Measurements from ENCODE around the gene ALK. TPM values are rescaled to one million over a fixed set of nuclear protein-coding genes. Genes with fewer than 3 reads are reported as not detected.

Gene ALK
- polyA plus RNA-seq, 4 donors = 0.04 to 0.98 TPM; not detected in 2

DNA sequence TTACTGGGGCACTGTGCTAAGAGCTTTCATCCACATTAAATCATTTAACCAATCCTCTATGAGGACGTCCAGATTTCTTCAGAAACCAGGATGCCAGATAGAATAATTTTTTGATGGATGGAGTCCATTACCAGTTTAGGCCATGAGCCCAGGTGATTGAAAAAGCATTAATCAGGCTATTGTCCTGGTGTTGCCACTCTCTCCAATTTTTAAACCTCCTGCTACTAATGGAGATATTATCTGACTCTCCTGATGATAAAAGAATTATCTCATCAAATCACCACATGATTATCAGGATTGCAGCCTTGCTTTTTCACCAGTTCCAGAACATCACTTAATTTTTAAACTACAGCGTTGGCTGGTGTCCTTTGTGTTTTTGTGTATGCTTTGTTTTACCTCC, 404.0 kb downstream of the ALK start:
- FAIRE-seq = no peak

DNA sequence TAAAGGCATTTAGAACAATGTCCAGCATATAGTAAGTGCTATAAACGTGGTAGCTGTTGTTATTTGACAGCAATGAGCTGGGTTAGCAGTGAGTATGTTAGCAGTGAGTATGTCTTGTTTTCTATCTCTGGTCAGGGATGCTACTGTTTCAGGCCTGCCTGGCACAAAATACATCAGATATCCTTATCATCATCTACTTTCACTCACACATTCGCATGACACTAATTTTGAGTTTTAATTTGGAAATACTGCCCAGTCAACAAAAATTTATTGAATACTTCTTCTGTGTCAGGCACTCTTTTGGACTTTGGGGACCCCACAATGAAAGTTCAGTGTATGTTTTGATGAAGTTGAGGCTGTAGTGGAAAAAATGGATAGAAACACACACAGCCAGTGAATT, 404.6 kb downstream of the ALK start:
- 58 to 71% (median 69%) methylated on average over 2 of the region's 2 CpGs for WGBS, 3 donors
- FAIRE-seq = no peak

More for the DNA sequence above, 404.0 kb downstream of the ALK start:
- no peak for DNase-seq
- H3K4me1 ChIP-seq (ENCODE audit: control insufficient read depth in 3 of 3, insufficient read depth in 2 of 3, low read depth in 1 of 3, low read length in 2 of 3) = no peaks in the 10 kb centered on the region
- H3K36me3 ChIP-seq (ENCODE audit: control insufficient read depth in 3 of 3, insufficient read depth in 2 of 3, low read depth in 1 of 3, low read length in 3 of 3) = no peaks in the 10 kb centered on the region
- 71 to 88% (median 82%) methylated on average over 2 of the region's 2 CpGs for WGBS, 3 donors
- H3K27ac ChIP-seq (ENCODE audit: low read depth in 1 of 3, low read length in 2 of 3) = no peak overlapping the region
- H3K4me3 ChIP-seq (ENCODE audit: low read depth in 1 of 3, low read length in 3 of 3) = no peak overlapping the region
- H3K9me3 ChIP-seq (ENCODE audit: control insufficient read depth in 2 of 2, insufficient read depth in 1 of 2, low read depth in 1 of 2, low read length in 1 of 2) = no peaks in the 10 kb centered on the region
- no peaks in the 10 kb centered on the region for H3K27me3 ChIP-seq (ENCODE audit: control insufficient read depth in 3 of 3, insufficient read depth in 3 of 3, low read length in 3 of 3)

DNA sequence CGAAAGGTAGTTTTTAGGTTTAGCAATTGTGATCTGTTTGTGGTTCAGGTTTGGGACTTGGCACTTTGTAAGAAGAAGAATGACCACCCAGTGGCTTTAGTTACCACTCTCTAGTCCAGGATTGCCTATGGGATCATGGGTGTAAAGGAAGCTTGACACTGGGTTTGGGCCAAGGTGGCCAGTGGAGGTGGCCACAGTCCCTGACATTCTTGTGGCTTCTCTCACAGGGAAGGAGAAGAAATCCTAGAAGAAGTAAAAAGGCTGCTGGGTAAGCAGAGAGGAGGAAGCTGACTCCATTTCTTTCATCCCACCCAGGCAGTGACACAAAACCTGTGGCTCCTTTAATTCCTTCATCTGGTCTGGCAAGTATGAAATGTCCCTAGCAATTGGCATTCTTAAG, 411.5 kb downstream of the ALK start:
- Histone ChIP-seq H3K36me3 (ENCODE audit: control insufficient read depth in 3 of 3, insufficient read depth in 2 of 3, low read depth in 1 of 3, low read length in 3 of 3) (no peaks in the 10 kb centered on the region), H3K27me3 (ENCODE audit: control insufficient read depth in 3 of 3, insufficient read depth in 3 of 3, low read length in 3 of 3) (no peaks in the 10 kb centered on the region), H3K9me3 (ENCODE audit: control insufficient read depth in 2 of 2, insufficient read depth in 1 of 2, low read depth in 1 of 2, low read length in 1 of 2) (no peaks in the 10 kb centered on the region), H3K4me3 (ENCODE audit: low read depth in 1 of 3, low read length in 3 of 3) (no peak overlapping the region), H3K4me1 (ENCODE audit: control insufficient read depth in 3 of 3, insufficient read depth in 2 of 3, low read depth in 1 of 3, low read length in 2 of 3) (no peaks in the 10 kb centered on the region), H3K27ac (ENCODE audit: low read depth in 1 of 3, low read length in 2 of 3) (no peak overlapping the region)
- WGBS, 3 donors = 66 to 75% (median 69%) methylated on average over 1 of the region's 1 CpG
- DNase-seq = no peak
- no peak for FAIRE-seq

More for the DNA sequence above, 404.6 kb downstream of the ALK start:
- no peak overlapping the region for H3K27ac ChIP-seq (ENCODE audit: low read depth in 1 of 3, low read length in 2 of 3)
- H3K36me3 ChIP-seq (ENCODE audit: control insufficient read depth in 3 of 3, insufficient read depth in 2 of 3, low read depth in 1 of 3, low read length in 3 of 3) = no peaks in the 10 kb centered on the region
- H3K4me3 ChIP-seq (ENCODE audit: low read depth in 1 of 3, low read length in 3 of 3) = no peak overlapping the region
- no peaks in the 10 kb centered on the region for H3K4me1 ChIP-seq (ENCODE audit: control insufficient read depth in 3 of 3, insufficient read depth in 2 of 3, low read depth in 1 of 3, low read length in 2 of 3)
- H3K27me3 ChIP-seq (ENCODE audit: control insufficient read depth in 3 of 3, insufficient read depth in 3 of 3, low read length in 3 of 3) = no peaks in the 10 kb centered on the region
- no peaks in the 10 kb centered on the region for H3K9me3 ChIP-seq (ENCODE audit: control insufficient read depth in 2 of 2, insufficient read depth in 1 of 2, low read depth in 1 of 2, low read length in 1 of 2)
- DNase-seq = no peak

DNA sequence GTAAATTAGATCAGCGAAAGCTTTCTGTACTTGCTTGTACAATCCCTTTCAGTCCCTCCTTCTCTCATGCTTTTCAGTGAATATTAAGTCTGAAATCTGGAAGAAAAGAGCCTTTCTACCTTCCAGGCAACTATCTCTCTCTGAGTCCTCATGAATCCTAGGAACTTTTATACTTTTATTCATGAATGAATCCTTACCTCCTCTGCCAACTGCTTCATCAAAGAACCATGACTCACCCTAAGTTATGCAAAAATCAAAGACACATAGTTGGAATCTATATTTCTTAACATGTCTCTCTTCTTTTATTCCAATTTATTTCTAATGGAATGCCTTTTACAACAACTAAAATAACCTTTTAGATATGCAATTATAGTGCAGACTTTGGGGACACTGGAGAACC, 412.0 kb downstream of the ALK start:
- Histone ChIP-seq H3K4me1 (ENCODE audit: control insufficient read depth in 3 of 3, insufficient read depth in 2 of 3, low read depth in 1 of 3, low read length in 2 of 3) (no peaks in the 10 kb centered on the region), H3K27ac (ENCODE audit: low read depth in 1 of 3, low read length in 2 of 3) (no peak overlapping the region), H3K9me3 (ENCODE audit: control insufficient read depth in 2 of 2, insufficient read depth in 1 of 2, low read depth in 1 of 2, low read length in 1 of 2) (no peaks in the 10 kb centered on the region), H3K27me3 (ENCODE audit: control insufficient read depth in 3 of 3, insufficient read depth in 3 of 3, low read length in 3 of 3) (no peaks in the 10 kb centered on the region), H3K4me3 (ENCODE audit: low read depth in 1 of 3, low read length in 3 of 3) (no peak overlapping the region), H3K36me3 (ENCODE audit: control insufficient read depth in 3 of 3, insufficient read depth in 2 of 3, low read depth in 1 of 3, low read length in 3 of 3) (no peaks in the 10 kb centered on the region)
- no peak for FAIRE-seq
- 100% methylated on average over 1 of the region's 1 CpG for WGBS, 3 donors
- DNase-seq = no peak

DNA sequence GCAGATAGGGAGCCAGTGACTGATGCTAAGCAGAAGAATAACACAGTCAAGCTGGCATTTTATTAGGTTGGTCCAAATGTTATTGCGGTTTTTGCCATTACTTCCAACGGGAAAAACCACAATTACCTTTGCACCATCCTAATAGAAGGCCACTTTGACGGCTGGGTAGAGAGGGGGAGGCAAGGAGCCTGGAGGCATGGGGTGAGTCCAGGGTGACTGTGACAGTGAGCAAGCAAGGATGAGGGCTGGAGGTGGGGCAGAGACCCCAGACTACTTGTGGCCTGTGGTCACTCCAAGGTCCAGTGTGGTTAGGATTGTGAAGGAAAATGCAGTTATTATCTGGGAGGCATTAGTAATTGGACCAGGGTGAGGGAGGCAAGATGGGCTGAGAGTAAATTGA, 416.6 kb downstream of the ALK start:
- peaks cover 0 to 2% (median 0%) of the 10 kb centered on the region in 3 donors for H3K27me3 ChIP-seq (ENCODE audit: control insufficient read depth in 3 of 3, insufficient read depth in 3 of 3, low read length in 3 of 3)
- no peaks in the 10 kb centered on the region for H3K36me3 ChIP-seq (ENCODE audit: control insufficient read depth in 3 of 3, insufficient read depth in 2 of 3, low read depth in 1 of 3, low read length in 3 of 3)
- H3K9me3 ChIP-seq (ENCODE audit: control insufficient read depth in 2 of 2, insufficient read depth in 1 of 2, low read depth in 1 of 2, low read length in 1 of 2) = no peaks in the 10 kb centered on the region
- no peak overlapping the region for H3K4me3 ChIP-seq (ENCODE audit: low read depth in 1 of 3, low read length in 3 of 3)
- WGBS, 3 donors = 69 to 82% (median 75%) methylated on average over 3 of the region's 3 CpGs
- no peaks in the 10 kb centered on the region for H3K4me1 ChIP-seq (ENCODE audit: control insufficient read depth in 3 of 3, insufficient read depth in 2 of 3, low read depth in 1 of 3, low read length in 2 of 3)
- DNase-seq (no peak), FAIRE-seq (no peak)
- no peak overlapping the region for H3K27ac ChIP-seq (ENCODE audit: low read depth in 1 of 3, low read length in 2 of 3)

DNA sequence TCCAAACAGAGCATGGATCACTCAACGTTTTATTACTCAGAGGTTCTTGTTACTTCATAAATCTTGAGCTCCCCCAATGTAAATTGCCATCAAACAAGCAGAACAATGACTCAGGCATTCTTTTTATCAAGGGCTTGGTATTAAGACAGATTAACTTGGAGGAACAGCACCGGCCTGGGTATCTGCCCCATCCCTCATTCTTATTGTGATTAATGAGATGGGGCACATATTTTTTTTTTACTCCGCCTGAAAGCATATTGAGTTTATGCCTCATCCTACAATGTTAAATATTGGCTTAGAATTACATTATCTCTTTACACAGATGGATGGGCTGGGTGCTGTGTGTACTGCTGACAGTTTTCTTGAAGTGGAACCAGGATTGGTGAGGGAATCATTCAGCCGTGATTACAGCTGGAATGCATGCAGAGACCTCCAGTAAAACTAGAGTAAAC, 418.9 kb downstream of the ALK start:
- Histone ChIP-seq H3K27ac (ENCODE audit: low read depth in 1 of 3, low read length in 2 of 3) (no peak overlapping the region), H3K4me3 (ENCODE audit: low read depth in 1 of 3, low read length in 3 of 3) (no peak overlapping the region), H3K27me3 (ENCODE audit: control insufficient read depth in 3 of 3, insufficient read depth in 3 of 3, low read length in 3 of 3) (peaks cover 0 to 2% (median 0%) of the 10 kb centered on the region in 3 donors), H3K36me3 (ENCODE audit: control insufficient read depth in 3 of 3, insufficient read depth in 2 of 3, low read depth in 1 of 3, low read length in 3 of 3) (no peaks in the 10 kb centered on the region), H3K9me3 (ENCODE audit: control insufficient read depth in 2 of 2, insufficient read depth in 1 of 2, low read depth in 1 of 2, low read length in 1 of 2) (no peaks in the 10 kb centered on the region), H3K4me1 (ENCODE audit: control insufficient read depth in 3 of 3, insufficient read depth in 2 of 3, low read depth in 1 of 3, low read length in 2 of 3) (no peaks in the 10 kb centered on the region)
- 15 to 33% (median 27%) methylated on average over 4 of the region's 4 CpGs for WGBS, 3 donors
- no peak for FAIRE-seq
- no peak for DNase-seq

DNA sequence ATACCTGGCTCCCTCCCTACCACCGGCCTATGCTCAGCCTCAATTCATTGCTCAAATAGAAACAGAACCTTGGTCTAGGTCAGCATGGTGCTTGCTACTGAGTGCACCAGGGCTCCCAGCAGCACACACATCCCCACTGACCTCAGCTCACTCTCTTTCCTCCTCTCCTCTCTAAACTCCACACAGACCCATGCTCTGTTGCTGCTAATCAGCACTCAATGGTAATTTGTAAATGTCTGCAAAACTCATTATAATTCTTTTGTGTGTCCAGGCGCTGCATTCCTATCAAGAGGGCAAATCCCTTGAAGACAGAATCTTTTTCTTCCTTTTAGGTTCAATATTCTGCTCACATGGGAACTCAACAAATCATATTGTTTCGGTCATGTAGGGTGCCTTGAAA, 424.0 kb downstream of the ALK start:
- Histone ChIP-seq H3K27ac (ENCODE audit: low read depth in 1 of 3, low read length in 2 of 3) (no peak overlapping the region), H3K36me3 (ENCODE audit: control insufficient read depth in 3 of 3, insufficient read depth in 2 of 3, low read depth in 1 of 3, low read length in 3 of 3) (no peaks in the 10 kb centered on the region), H3K9me3 (ENCODE audit: control insufficient read depth in 2 of 2, insufficient read depth in 1 of 2, low read depth in 1 of 2, low read length in 1 of 2) (no peaks in the 10 kb centered on the region), H3K27me3 (ENCODE audit: control insufficient read depth in 3 of 3, insufficient read depth in 3 of 3, low read length in 3 of 3) (no peaks in the 10 kb centered on the region), H3K4me1 (ENCODE audit: control insufficient read depth in 3 of 3, insufficient read depth in 2 of 3, low read depth in 1 of 3, low read length in 2 of 3) (no peaks in the 10 kb centered on the region), H3K4me3 (ENCODE audit: low read depth in 1 of 3, low read length in 3 of 3) (no peak overlapping the region)
- FAIRE-seq (no peak), DNase-seq (no peak)
- WGBS, 3 donors = 84 to 90% (median 89%) methylated on average over 3 of the region's 3 CpGs

DNA sequence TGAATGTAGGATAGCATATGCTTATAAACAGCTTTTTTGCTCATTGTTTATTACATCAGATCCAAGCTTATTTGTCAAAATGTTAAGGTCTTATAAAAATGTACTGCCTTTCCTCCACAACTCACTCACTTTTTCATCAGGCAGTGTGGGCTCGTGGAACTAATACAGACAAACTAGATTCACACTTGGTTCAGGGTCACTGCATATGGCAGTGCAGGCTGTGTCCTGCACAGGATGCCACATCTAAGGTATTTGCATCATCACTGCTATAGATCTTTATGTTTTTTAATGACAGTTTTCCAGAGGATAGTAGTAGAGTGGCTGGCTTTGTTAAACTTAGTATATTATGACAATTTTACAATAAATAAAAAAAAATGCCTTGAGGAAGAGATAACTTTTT, 425.2 kb downstream of the ALK start:
- H3K36me3 ChIP-seq (ENCODE audit: control insufficient read depth in 3 of 3, insufficient read depth in 2 of 3, low read depth in 1 of 3, low read length in 3 of 3) = no peaks in the 10 kb centered on the region
- WGBS, 3 donors = 33 to 38% (median 36%) methylated on average over 1 of the region's 1 CpG
- no peak overlapping the region for H3K27ac ChIP-seq (ENCODE audit: low read depth in 1 of 3, low read length in 2 of 3)

DNA sequence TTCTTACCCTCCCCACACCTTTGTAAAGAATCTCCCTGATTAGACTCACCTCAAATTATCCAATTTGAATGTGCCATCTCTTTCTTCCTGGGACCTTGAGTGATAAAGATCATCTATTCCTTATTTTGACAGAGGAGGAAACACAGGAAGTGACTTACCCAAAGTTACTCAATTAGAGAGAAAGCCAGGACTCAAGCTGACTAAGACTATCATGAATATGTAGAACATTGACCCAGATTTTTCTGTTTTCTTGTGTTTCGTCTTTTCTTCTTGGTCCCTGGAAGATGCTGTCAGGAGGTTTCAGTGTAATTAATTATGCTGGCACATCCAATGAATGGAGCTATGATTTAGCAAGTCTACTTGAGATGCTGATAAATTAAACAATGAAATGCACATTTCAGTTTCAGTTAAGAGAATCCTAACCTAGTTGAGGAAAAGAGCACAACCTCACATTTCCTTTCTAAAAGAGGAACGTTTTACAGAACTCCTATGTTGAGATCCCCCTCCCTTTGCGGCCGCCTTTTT, 425.8 kb downstream of the ALK start:
- WGBS, 3 donors = 41 to 72% (median 58%) methylated on average over 4 of the region's 4 CpGs
- no peak for FAIRE-seq
- Histone ChIP-seq H3K27me3 (ENCODE audit: control insufficient read depth in 3 of 3, insufficient read depth in 3 of 3, low read length in 3 of 3) (no peaks in the 10 kb centered on the region), H3K36me3 (ENCODE audit: control insufficient read depth in 3 of 3, insufficient read depth in 2 of 3, low read depth in 1 of 3, low read length in 3 of 3) (no peaks in the 10 kb centered on the region), H3K4me3 (ENCODE audit: low read depth in 1 of 3, low read length in 3 of 3) (no peak overlapping the region), H3K9me3 (ENCODE audit: control insufficient read depth in 2 of 2, insufficient read depth in 1 of 2, low read depth in 1 of 2, low read length in 1 of 2) (no peaks in the 10 kb centered on the region), H3K27ac (ENCODE audit: low read depth in 1 of 3, low read length in 2 of 3) (peak overlapping the region in 1 of 3 donors; percentile 9), H3K4me1 (ENCODE audit: control insufficient read depth in 3 of 3, insufficient read depth in 2 of 3, low read depth in 1 of 3, low read length in 2 of 3) (no peaks in the 10 kb centered on the region)
- no peak for DNase-seq

More for the DNA sequence above, 425.2 kb downstream of the ALK start:
- DNase-seq (no peak), FAIRE-seq (no peak)
- Histone ChIP-seq H3K4me3 (ENCODE audit: low read depth in 1 of 3, low read length in 3 of 3) (no peak overlapping the region), H3K27me3 (ENCODE audit: control insufficient read depth in 3 of 3, insufficient read depth in 3 of 3, low read length in 3 of 3) (no peaks in the 10 kb centered on the region), H3K9me3 (ENCODE audit: control insufficient read depth in 2 of 2, insufficient read depth in 1 of 2, low read depth in 1 of 2, low read length in 1 of 2) (no peaks in the 10 kb centered on the region), H3K4me1 (ENCODE audit: control insufficient read depth in 3 of 3, insufficient read depth in 2 of 3, low read depth in 1 of 3, low read length in 2 of 3) (no peaks in the 10 kb centered on the region)
